ENCODE measurements around the gene SOBP. TPM values are rescaled to one million over a fixed set of nuclear protein-coding genes. Genes with fewer than 3 reads are reported as not detected.

SOBP gene
- total and polyA plus RNA-seq, 2 experiments from 2014 or later, result 1.5 to 3.0 TPM

GRCh38 chr6:107591346-107591745 lies 101.4 kb downstream of the SOBP start (continued):
- TF ChIP-seq ETS1 (IDR thresholded peaks at IDR 0.05), result no peak
- TF ChIP-seq ZNF331 (CRISPR knock-in tag; IDR thresholded peaks at IDR 0.05; ENCODE audit: low read depth), result no peak
- TF ChIP-seq EZH2 (IDR thresholded peaks at IDR 0.05; ENCODE audit: low read depth, unreplicated experiment), result no peak

GRCh38 chr6:107592806-107593205 lies 102.9 kb downstream of the SOBP start:
- ATAC-seq, result no peak
- peaks cover 3% of the 10 kb centered on the region for H3K27me3 Mint-ChIP-seq (ENCODE audit: insufficient read depth, low read depth, poor library complexity)
- Histone ChIP-seq H2AFZ (no peak overlapping the region), H3K27me3 (ENCODE audit: insufficient read depth) (no peaks in the 10 kb centered on the region), H3K79me2 (replicated peaks; ENCODE audit: insufficient read depth) (no peaks in the 10 kb centered on the region), H3K4me3 (no peak overlapping the region), H3K27ac (ENCODE audit: low read depth) (no peak overlapping the region), H3K4me2 (no peak overlapping the region), H3K36me3 (ENCODE audit: insufficient read depth) (no peaks in the 10 kb centered on the region), H4K20me1 (replicated peaks; ENCODE audit: insufficient read depth) (no peaks in the 10 kb centered on the region), H3K4me1 (ENCODE audit: insufficient read depth) (no peaks in the 10 kb centered on the region), H3F3A (replicated peaks; ENCODE audit: low read depth) (no peaks in the 10 kb centered on the region), H3K9me2 (ENCODE audit: insufficient read depth) (no peaks in the 10 kb centered on the region)
- peaks cover 22% of the 10 kb centered on the region; the same call in 2 of the 3 replicates for H3K4me1 Mint-ChIP-seq
- no peaks in the 10 kb centered on the region for H3K9me3 Mint-ChIP-seq
- H3K36me3 Mint-ChIP-seq (ENCODE audit: low read depth), result no peaks in the 10 kb centered on the region
- no peak for TF ChIP-seq STAT1 (IDR thresholded peaks at IDR 0.05; ENCODE audit: unreplicated experiment)
- TF ChIP-seq ZNF114 (CRISPR knock-in tag; IDR thresholded peaks at IDR 0.05), result no peak
- TF ChIP-seq EZH2 (IDR thresholded peaks at IDR 0.05; ENCODE audit: low read depth, unreplicated experiment), result no peak
- peak overlapping the region; percentile 25 for H3K27ac Mint-ChIP-seq
- H3K4me3 Mint-ChIP-seq, result no peak overlapping the region
- no peak for DNase-seq (ENCODE audit: low spot score)

- Mint-ChIP-seq H3K27me3 (ENCODE audit: insufficient read depth, low read depth, poor library complexity) (peaks cover 3% of the 10 kb centered on the region), H3K4me3 (no peak overlapping the region), H3K9me3 (no peaks in the 10 kb centered on the region), H3K4me1 (peaks cover 30% of the 10 kb centered on the region), H3K36me3 (ENCODE audit: low read depth) (no peaks in the 10 kb centered on the region), H3K27ac (peak overlapping the region; percentile 43; the same call in 1 of the 2 replicates)
- Histone ChIP-seq H3K27me3 (ENCODE audit: insufficient read depth) (no peaks in the 10 kb centered on the region), H2AFZ (no peak overlapping the region), H4K20me1 (replicated peaks; ENCODE audit: insufficient read depth) (no peaks in the 10 kb centered on the region), H3K36me3 (ENCODE audit: insufficient read depth) (no peaks in the 10 kb centered on the region), H3F3A (replicated peaks; ENCODE audit: low read depth) (no peaks in the 10 kb centered on the region), H3K4me1 (ENCODE audit: insufficient read depth) (peaks cover 11% of the 10 kb centered on the region; the same call in 1 of the 2 replicates), H3K4me2 (no peak overlapping the region), H3K27ac (ENCODE audit: low read depth) (no peak overlapping the region), H3K4me3 (no peak overlapping the region), H3K79me2 (replicated peaks; ENCODE audit: insufficient read depth) (no peaks in the 10 kb centered on the region), H3K9me2 (ENCODE audit: insufficient read depth) (no peaks in the 10 kb centered on the region)
- TF ChIP-seq EZH2 (IDR thresholded peaks at IDR 0.05; ENCODE audit: low read depth, unreplicated experiment), result no peak
- TF ChIP-seq ETS1 (IDR thresholded peaks at IDR 0.05), result no peak
- TF ChIP-seq JUNB (IDR thresholded peaks at IDR 0.05; ENCODE audit: unreplicated experiment), result no peak
- no peak for DNase-seq (ENCODE audit: low spot score)
- ATAC-seq, result peak; percentile 39
Observed at GRCh38 chr6:107594736-107595135, 104.8 kb downstream of the SOBP start.

- Mint-ChIP-seq H3K36me3 (ENCODE audit: low read depth) (no peaks in the 10 kb centered on the region), H3K27ac (no peak overlapping the region), H3K27me3 (ENCODE audit: insufficient read depth, low read depth, poor library complexity) (no peaks in the 10 kb centered on the region), H3K4me1 (peaks cover 52% of the 10 kb centered on the region), H3K9me3 (no peaks in the 10 kb centered on the region), H3K4me3 (no peak overlapping the region)
- no peaks in the 10 kb centered on the region for H4K20me1 ChIP-seq (replicated peaks; ENCODE audit: insufficient read depth)
- no peaks in the 10 kb centered on the region for H3F3A ChIP-seq (replicated peaks; ENCODE audit: low read depth)
- no peak overlapping the region for H3K4me2 ChIP-seq
- no peaks in the 10 kb centered on the region for H3K36me3 ChIP-seq (ENCODE audit: insufficient read depth)
- no peak overlapping the region for H3K4me3 ChIP-seq
- no peak overlapping the region for H2AFZ ChIP-seq
- peaks cover 41% of the 10 kb centered on the region for H3K4me1 ChIP-seq (ENCODE audit: insufficient read depth)
- H3K27me3 ChIP-seq (ENCODE audit: insufficient read depth), result no peaks in the 10 kb centered on the region
- no peaks in the 10 kb centered on the region for H3K79me2 ChIP-seq (replicated peaks; ENCODE audit: insufficient read depth)
- no peak overlapping the region for H3K27ac ChIP-seq (ENCODE audit: low read depth)
- H3K9me2 ChIP-seq (ENCODE audit: insufficient read depth), result no peaks in the 10 kb centered on the region
- DNase-seq (ENCODE audit: low spot score) (no peak), ATAC-seq (no peak)
- TF ChIP-seq POLR2AphosphoS5 (IDR thresholded peaks at IDR 0.05; ENCODE audit: low read depth), result no peak
- TF ChIP-seq EZH2 (IDR thresholded peaks at IDR 0.05; ENCODE audit: low read depth, unreplicated experiment), result no peak
- no peak for TF ChIP-seq ZNF114 (CRISPR knock-in tag; IDR thresholded peaks at IDR 0.05)
- TF ChIP-seq CTCF (conservative IDR thresholded peaks at IDR 0.05; ENCODE audit: low read depth in 2 of 2), result no peak
- TF ChIP-seq ZNF331 (CRISPR knock-in tag; IDR thresholded peaks at IDR 0.05; ENCODE audit: low read depth), result no peak
- TF ChIP-seq EZH2phosphoT487 (IDR thresholded peaks at IDR 0.05; ENCODE audit: unreplicated experiment), result no peak
- no peak for TF ChIP-seq REST (IDR thresholded peaks at IDR 0.05; ENCODE audit: unreplicated experiment)
Observed at GRCh38 chr6:107598091-107598490, 108.2 kb downstream of the SOBP start.
